ENCODE data around the gene ZNF263. TPM values are rescaled to one million over a fixed set of nuclear protein-coding genes. Genes with fewer than 3 reads are reported as not detected.

Gene ZNF263
- total and polyA plus RNA-seq, 9 donors, result 23.3 to 34.9 (median 27.6) TPM

DNA sequence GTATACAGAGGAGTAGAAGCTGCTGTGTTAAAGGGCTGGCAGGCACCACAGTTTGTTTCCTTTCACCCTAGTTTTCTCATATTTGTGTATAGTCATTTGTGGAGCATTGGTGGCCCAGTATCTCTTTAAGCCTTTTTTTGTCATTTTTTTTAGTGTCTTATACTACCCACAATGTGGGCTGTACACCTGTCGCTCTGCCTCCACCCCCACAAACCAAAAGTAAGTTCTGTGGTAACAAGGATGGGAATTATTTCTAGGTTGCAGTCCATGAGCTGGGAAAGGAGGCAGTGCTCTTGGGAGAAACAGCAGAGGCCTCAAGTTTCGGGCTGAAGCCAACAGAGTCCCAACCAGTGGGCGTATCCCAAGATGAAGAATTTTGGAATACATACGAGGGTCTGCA lies 28.2 kb downstream of the ZNF263 start:
- Histone ChIP-seq H3K27me3 (ENCODE audit: control insufficient read depth, insufficient read depth, low read length) (peaks cover 3% of the 10 kb centered on the region), H3K36me3 (ENCODE audit: control insufficient read depth, insufficient read depth, low read length) (peaks cover 60% of the 10 kb centered on the region), H3K9me3 (replicated peaks; ENCODE audit: control insufficient read depth, low read depth, low read length) (peaks cover 83% of the 10 kb centered on the region), H3K4me3 (ENCODE audit: low read length) (no peak overlapping the region), H3K4me1 (ENCODE audit: control insufficient read depth, insufficient read depth, low read length) (no peaks in the 10 kb centered on the region), H3K27ac (ENCODE audit: low read length) (no peak overlapping the region)
- 96% methylated on average over 3 of the region's 4 CpGs for WGBS (ENCODE audit: insufficient coverage)
- DNase-seq, result no peak

DNA sequence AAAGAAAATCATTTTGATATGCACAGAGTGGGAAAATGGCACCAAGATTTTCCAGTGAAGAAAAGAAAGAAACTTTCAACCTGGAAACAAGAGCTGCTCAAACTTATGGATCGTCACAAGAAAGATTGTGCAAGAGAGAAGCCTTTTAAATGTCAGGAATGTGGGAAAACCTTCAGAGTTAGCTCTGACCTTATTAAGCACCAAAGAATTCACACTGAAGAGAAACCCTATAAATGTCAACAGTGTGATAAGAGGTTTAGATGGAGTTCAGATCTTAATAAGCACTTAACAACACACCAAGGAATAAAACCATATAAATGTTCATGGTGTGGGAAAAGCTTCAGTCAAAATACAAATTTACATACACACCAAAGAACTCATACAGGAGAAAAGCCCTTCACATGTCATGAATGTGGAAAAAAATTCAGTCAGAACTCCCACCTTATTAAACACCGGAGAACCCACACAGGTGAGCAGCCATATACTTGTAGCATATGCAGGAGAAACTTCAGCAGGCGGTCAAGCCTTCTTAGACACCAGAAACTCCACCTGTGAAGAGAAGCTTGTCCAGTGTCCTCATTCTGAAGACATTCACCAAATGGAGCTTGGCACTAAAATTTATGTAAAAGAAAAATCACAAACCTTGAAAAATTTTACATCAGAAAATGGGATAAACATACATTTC lies 34.2 kb downstream of the ZNF263 start:
- H3K4me1 ChIP-seq (ENCODE audit: control insufficient read depth, insufficient read depth, low read length), result no peaks in the 10 kb centered on the region
- 92% methylated on average over 2 of the region's 3 CpGs for WGBS (ENCODE audit: insufficient coverage)
- H3K27me3 ChIP-seq (ENCODE audit: control insufficient read depth, insufficient read depth, low read length), result no peaks in the 10 kb centered on the region
- peaks cover 85% of the 10 kb centered on the region for H3K9me3 ChIP-seq (replicated peaks; ENCODE audit: control insufficient read depth, low read depth, low read length)
- DNase-seq, result no peak
- H3K27ac ChIP-seq (ENCODE audit: low read length), result no peak overlapping the region
- peaks cover 39% of the 10 kb centered on the region for H3K36me3 ChIP-seq (ENCODE audit: control insufficient read depth, insufficient read depth, low read length)
- H3K4me3 ChIP-seq (ENCODE audit: low read length), result no peak overlapping the region

DNA sequence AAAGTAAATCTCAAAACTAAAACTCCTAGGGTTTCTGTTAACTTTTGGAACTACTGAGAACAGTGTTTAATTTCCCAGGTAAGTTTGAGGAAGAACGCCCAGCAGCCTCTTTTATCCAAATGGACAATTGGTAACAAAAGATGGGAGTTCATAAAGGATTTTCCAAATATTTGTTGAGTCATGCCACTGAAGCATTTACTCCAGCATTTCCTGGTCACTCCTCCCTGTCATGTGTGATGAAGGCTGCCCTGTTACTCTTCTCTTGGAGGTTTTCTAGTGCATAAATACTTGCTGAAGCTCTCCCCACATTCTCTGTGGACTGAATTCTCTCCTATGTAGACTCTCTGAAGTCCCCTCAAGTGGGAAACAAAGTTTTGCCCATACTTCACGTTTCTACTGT lies 38.5 kb downstream of the ZNF263 start:
- 25% methylated on average over 1 of the region's 2 CpGs for WGBS (ENCODE audit: insufficient coverage)
- H3K4me1 ChIP-seq (ENCODE audit: control insufficient read depth, insufficient read depth, low read length), result no peaks in the 10 kb centered on the region
- no peak overlapping the region for H3K27ac ChIP-seq (ENCODE audit: low read length)
- H3K9me3 ChIP-seq (replicated peaks; ENCODE audit: control insufficient read depth, low read depth, low read length), result peaks cover 72% of the 10 kb centered on the region
- H3K36me3 ChIP-seq (ENCODE audit: control insufficient read depth, insufficient read depth, low read length), result peaks cover 12% of the 10 kb centered on the region
- DNase-seq, result no peak
- H3K27me3 ChIP-seq (ENCODE audit: control insufficient read depth, insufficient read depth, low read length), result no peaks in the 10 kb centered on the region
- H3K4me3 ChIP-seq (ENCODE audit: low read length), result no peak overlapping the region

GRCh38 chr16:3327514-3327913 lies 44.2 kb downstream of the ZNF263 start:
- Histone ChIP-seq H3K4me3 (ENCODE audit: low read length) (no peak overlapping the region), H3K27ac (ENCODE audit: low read length) (no peak overlapping the region), H3K4me1 (ENCODE audit: control insufficient read depth, insufficient read depth, low read length) (no peaks in the 10 kb centered on the region), H3K9me3 (replicated peaks; ENCODE audit: control insufficient read depth, low read depth, low read length) (peaks cover 22% of the 10 kb centered on the region), H3K36me3 (ENCODE audit: control insufficient read depth, insufficient read depth, low read length) (no peaks in the 10 kb centered on the region), H3K27me3 (ENCODE audit: control insufficient read depth, insufficient read depth, low read length) (no peaks in the 10 kb centered on the region)
- no peak for DNase-seq
- 84% methylated on average over 3 of the region's 4 CpGs for WGBS (ENCODE audit: insufficient coverage)

- no peak for DNase-seq
- H3K4me3 ChIP-seq (ENCODE audit: low read length), result no peak overlapping the region
- no peak overlapping the region for H3K27ac ChIP-seq (ENCODE audit: low read length)
- H3K36me3 ChIP-seq (ENCODE audit: control insufficient read depth, insufficient read depth, low read length), result no peaks in the 10 kb centered on the region
- 63% methylated on average over 1 of the region's 3 CpGs for WGBS (ENCODE audit: insufficient coverage)
- H3K27me3 ChIP-seq (ENCODE audit: control insufficient read depth, insufficient read depth, low read length), result no peaks in the 10 kb centered on the region
- peaks cover 21% of the 10 kb centered on the region for H3K9me3 ChIP-seq (replicated peaks; ENCODE audit: control insufficient read depth, low read depth, low read length)
- no peaks in the 10 kb centered on the region for H3K4me1 ChIP-seq (ENCODE audit: control insufficient read depth, insufficient read depth, low read length)
Observed at GRCh38 chr16:3328104-3328503, 44.8 kb downstream of the ZNF263 start.

- H3K4me3 ChIP-seq (ENCODE audit: low read length), result no peak overlapping the region
- no peaks in the 10 kb centered on the region for H3K4me1 ChIP-seq (ENCODE audit: control insufficient read depth, insufficient read depth, low read length)
- H3K9me3 ChIP-seq (replicated peaks; ENCODE audit: control insufficient read depth, low read depth, low read length), result peaks cover 16% of the 10 kb centered on the region
- no peak overlapping the region for H3K27ac ChIP-seq (ENCODE audit: low read length)
- no peaks in the 10 kb centered on the region for H3K36me3 ChIP-seq (ENCODE audit: control insufficient read depth, insufficient read depth, low read length)
- no peaks in the 10 kb centered on the region for H3K27me3 ChIP-seq (ENCODE audit: control insufficient read depth, insufficient read depth, low read length)
- WGBS (ENCODE audit: insufficient coverage), result no CpG with 5 or more reads among the region's 2 CpGs
- DNase-seq, result no peak
Observed at GRCh38 chr16:3328643-3329042, 45.4 kb downstream of the ZNF263 start.

Other genes starting within 250 kb of the ZNF263 start
- not detected for gene BICDL2, start 246.5 kb upstream of the ZNF263 start, total RNA-seq
- under 1 TPM in 5 of 8 donors, not detected in 3; 0.02 to 0.66 (median 0.23) TPM for gene BICDL2, start 246.5 kb upstream of the ZNF263 start, polyA plus RNA-seq (ENCODE audit: insufficient read depth in 1 of 8, insufficient read length in 8 of 8, low replicate concordance in 1 of 8)
- gene MMP25, start 236.9 kb upstream of the ZNF263 start, total RNA-seq, result 0.58 TPM
- gene MMP25, start 236.9 kb upstream of the ZNF263 start, polyA plus RNA-seq (ENCODE audit: insufficient read depth in 1 of 8, insufficient read length in 8 of 8, low replicate concordance in 1 of 8), result 1 to 10 TPM; 1.4 to 3.0 (median 1.8) TPM
- gene IL32, start 217.9 kb upstream of the ZNF263 start, total RNA-seq, result 50.2 TPM
- 100 to 1,000 TPM in 6 of 8 donors, 10 to 100 TPM in 2; 28.9 to 166 (median 119) TPM for gene IL32, start 217.9 kb upstream of the ZNF263 start, polyA plus RNA-seq (ENCODE audit: insufficient read depth in 1 of 8, insufficient read length in 8 of 8, low replicate concordance in 1 of 8)
- gene ZSCAN10, start 184.2 kb upstream of the ZNF263 start, total RNA-seq, result 0.13 TPM
- gene ZSCAN10, start 184.2 kb upstream of the ZNF263 start, polyA plus RNA-seq (ENCODE audit: insufficient read depth in 1 of 8, insufficient read length in 8 of 8, low replicate concordance in 1 of 8), result under 1 TPM in 6 of 8 donors, not detected in 2; 0.12 to 0.44 (median 0.18) TPM
- 14.1 TPM for gene ZNF205, start 170.9 kb upstream of the ZNF263 start, total RNA-seq
- gene ZNF205, start 170.9 kb upstream of the ZNF263 start, polyA plus RNA-seq (ENCODE audit: insufficient read depth in 1 of 8, insufficient read length in 8 of 8, low replicate concordance in 1 of 8), result 10 to 100 TPM; 12.0 to 15.4 (median 13.3) TPM
- gene ZNF213, start 148.5 kb upstream of the ZNF263 start, total RNA-seq, result 3.1 TPM
- gene ZNF213, start 148.5 kb upstream of the ZNF263 start, polyA plus RNA-seq (ENCODE audit: insufficient read depth in 1 of 8, insufficient read length in 8 of 8, low replicate concordance in 1 of 8), result 10 to 100 TPM in 5 of 8 donors, 1 to 10 TPM in 3; 9.4 to 14.0 (median 11.5) TPM
- gene OR1F1, start 95.3 kb upstream of the ZNF263 start, total RNA-seq, result not detected
- not detected for gene OR1F1, start 95.3 kb upstream of the ZNF263 start, polyA plus RNA-seq (ENCODE audit: insufficient read depth in 1 of 8, insufficient read length in 8 of 8, low replicate concordance in 1 of 8)
- gene ZNF200, start 48.3 kb upstream of the ZNF263 start, total RNA-seq, result 8.4 TPM
- gene ZNF200, start 48.3 kb upstream of the ZNF263 start, polyA plus RNA-seq (ENCODE audit: insufficient read depth in 1 of 8, insufficient read length in 8 of 8, low replicate concordance in 1 of 8), result 1 to 10 TPM; 5.3 to 7.7 (median 6.4) TPM
- 0.27 TPM for gene MEFV, start 26.9 kb upstream of the ZNF263 start, total RNA-seq
- under 1 TPM; 0.20 to 0.45 (median 0.31) TPM for gene MEFV, start 26.9 kb upstream of the ZNF263 start, polyA plus RNA-seq (ENCODE audit: insufficient read depth in 1 of 8, insufficient read length in 8 of 8, low replicate concordance in 1 of 8)
- gene TIGD7, start 21.9 kb downstream of the ZNF263 start, total RNA-seq, result 11.0 TPM
- 10 to 100 TPM in 1 of 8 donors, 1 to 10 TPM in 7; 5.5 to 10.4 (median 7.4) TPM for gene TIGD7, start 21.9 kb downstream of the ZNF263 start, polyA plus RNA-seq (ENCODE audit: insufficient read depth in 1 of 8, insufficient read length in 8 of 8, low replicate concordance in 1 of 8)
- 31.0 TPM for gene ZNF75A, start 22.0 kb downstream of the ZNF263 start, total RNA-seq
- gene ZNF75A, start 22.0 kb downstream of the ZNF263 start, polyA plus RNA-seq (ENCODE audit: insufficient read depth in 1 of 8, insufficient read length in 8 of 8, low replicate concordance in 1 of 8), result 10 to 100 TPM; 20.3 to 33.1 (median 23.6) TPM
- gene OR2C1, start 72.4 kb downstream of the ZNF263 start, total RNA-seq, result 0.35 TPM
- gene OR2C1, start 72.4 kb downstream of the ZNF263 start, polyA plus RNA-seq (ENCODE audit: insufficient read depth in 1 of 8, insufficient read length in 8 of 8, low replicate concordance in 1 of 8), result under 1 TPM in 6 of 8 donors, not detected in 2; 0.11 to 0.21 (median 0.18) TPM
- gene ZSCAN32, start 117.5 kb downstream of the ZNF263 start, total RNA-seq, result 10.8 TPM
- 10 to 100 TPM in 4 of 8 donors, 1 to 10 TPM in 4; 7.0 to 11.1 (median 9.8) TPM for gene ZSCAN32, start 117.5 kb downstream of the ZNF263 start, polyA plus RNA-seq (ENCODE audit: insufficient read depth in 1 of 8, insufficient read length in 8 of 8, low replicate concordance in 1 of 8)
- gene ZNF174, start 117.7 kb downstream of the ZNF263 start, total RNA-seq, result 8.3 TPM
- gene ZNF174, start 117.7 kb downstream of the ZNF263 start, polyA plus RNA-seq (ENCODE audit: insufficient read depth in 1 of 8, insufficient read length in 8 of 8, low replicate concordance in 1 of 8), result 1 to 10 TPM; 6.1 to 9.5 (median 7.9) TPM
- gene ZNF597, start 160.0 kb downstream of the ZNF263 start, total RNA-seq, result 2.3 TPM
- 1 to 10 TPM; 1.6 to 2.4 (median 1.9) TPM for gene ZNF597, start 160.0 kb downstream of the ZNF263 start, polyA plus RNA-seq (ENCODE audit: insufficient read depth in 1 of 8, insufficient read length in 8 of 8, low replicate concordance in 1 of 8)
- gene NAA60, start 160.2 kb downstream of the ZNF263 start, total RNA-seq, result 8.2 TPM
- 10 to 100 TPM; 26.6 to 37.8 (median 32.4) TPM for gene NAA60, start 160.2 kb downstream of the ZNF263 start, polyA plus RNA-seq (ENCODE audit: insufficient read depth in 1 of 8, insufficient read length in 8 of 8, low replicate concordance in 1 of 8)
- gene C16orf90, start 212.0 kb downstream of the ZNF263 start, total RNA-seq, result not detected
- not detected for gene C16orf90, start 212.0 kb downstream of the ZNF263 start, polyA plus RNA-seq (ENCODE audit: insufficient read depth in 1 of 8, insufficient read length in 8 of 8, low replicate concordance in 1 of 8)
- 18.8 TPM for gene CLUAP1, start 217.5 kb downstream of the ZNF263 start, total RNA-seq
- 10 to 100 TPM; 12.3 to 21.7 (median 18.8) TPM for gene CLUAP1, start 217.5 kb downstream of the ZNF263 start, polyA plus RNA-seq (ENCODE audit: insufficient read depth in 1 of 8, insufficient read length in 8 of 8, low replicate concordance in 1 of 8)